Nephron progenitor cell (in vitro differentiated cells): Measurements from ENCODE around the gene FBXL14.

Source experiments
- DNase-seq: peaks from one replicate; pipeline ENCODE4 v3.0.0; 2021
- H3K27ac Mint-ChIP-seq: 2 replicates; pipeline ENCODE4 v1.8.0; 2021; ENCODE audit warnings: mild to moderate bottlenecking, moderate library complexity, mixed read lengths
- H3K27me3 Mint-ChIP-seq: 2 replicates; pipeline ENCODE4 v1.8.0; 2021; ENCODE audit warnings: mild to moderate bottlenecking, low read depth, mixed read lengths; ENCODE audit not compliant: poor library complexity
- H3K36me3 Mint-ChIP-seq: 2 replicates; pipeline ENCODE4 v1.8.0; 2021; ENCODE audit warnings: low read depth, mixed read lengths
- H3K4me1 Mint-ChIP-seq: 2 replicates; pipeline ENCODE4 v1.8.0; 2021; ENCODE audit warnings: mixed read lengths
- H3K4me3 Mint-ChIP-seq: 2 replicates; pipeline ENCODE4 v1.8.0; 2021; ENCODE audit warnings: mild to moderate bottlenecking, moderate library complexity, mixed read lengths
- H3K9me3 Mint-ChIP-seq: 2 replicates; pipeline ENCODE4 v1.8.0; 2021; ENCODE audit warnings: mild to moderate bottlenecking, moderate library complexity, mixed read lengths
- TF ChIP-seq, protein P1 (sequence below): fragments of 200-600 bp; sonication (generic); IDR thresholded peaks from 2 replicates; pipeline ENCODE4 v1.5.0; 2021; ENCODE audit warnings: antibody characterized with exemption

Gene FBXL14

DNA sequence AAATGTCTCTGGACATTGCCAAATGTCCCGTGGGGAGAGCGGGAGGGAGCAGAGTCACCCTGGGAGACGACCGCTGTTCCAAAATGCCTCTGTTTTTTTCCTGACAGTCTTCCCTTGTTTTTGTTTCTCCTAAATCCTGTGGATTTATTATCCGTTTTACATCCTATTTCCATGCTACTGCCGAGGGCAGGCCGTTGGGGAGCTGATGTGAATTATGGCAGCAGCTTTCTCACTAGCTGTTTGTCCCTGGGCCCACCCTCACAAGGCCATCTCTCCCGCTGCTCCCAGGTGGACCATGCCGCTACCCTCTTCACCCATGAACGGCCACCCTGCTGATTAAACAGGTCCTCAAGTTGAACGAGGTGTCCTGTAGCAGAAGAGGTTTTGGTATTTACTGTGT is 55.2 kb downstream of the FBXL14 start:
- TF ChIP-seq, protein P1, sequence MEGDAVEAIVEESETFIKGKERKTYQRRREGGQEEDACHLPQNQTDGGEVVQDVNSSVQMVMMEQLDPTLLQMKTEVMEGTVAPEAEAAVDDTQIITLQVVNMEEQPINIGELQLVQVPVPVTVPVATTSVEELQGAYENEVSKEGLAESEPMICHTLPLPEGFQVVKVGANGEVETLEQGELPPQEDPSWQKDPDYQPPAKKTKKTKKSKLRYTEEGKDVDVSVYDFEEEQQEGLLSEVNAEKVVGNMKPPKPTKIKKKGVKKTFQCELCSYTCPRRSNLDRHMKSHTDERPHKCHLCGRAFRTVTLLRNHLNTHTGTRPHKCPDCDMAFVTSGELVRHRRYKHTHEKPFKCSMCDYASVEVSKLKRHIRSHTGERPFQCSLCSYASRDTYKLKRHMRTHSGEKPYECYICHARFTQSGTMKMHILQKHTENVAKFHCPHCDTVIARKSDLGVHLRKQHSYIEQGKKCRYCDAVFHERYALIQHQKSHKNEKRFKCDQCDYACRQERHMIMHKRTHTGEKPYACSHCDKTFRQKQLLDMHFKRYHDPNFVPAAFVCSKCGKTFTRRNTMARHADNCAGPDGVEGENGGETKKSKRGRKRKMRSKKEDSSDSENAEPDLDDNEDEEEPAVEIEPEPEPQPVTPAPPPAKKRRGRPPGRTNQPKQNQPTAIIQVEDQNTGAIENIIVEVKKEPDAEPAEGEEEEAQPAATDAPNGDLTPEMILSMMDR = no peak
- H3K36me3 Mint-ChIP-seq = peaks cover 36% of the 10 kb centered on the region
- peaks cover 10% of the 10 kb centered on the region for H3K9me3 Mint-ChIP-seq
- peaks cover 49% of the 10 kb centered on the region for H3K4me1 Mint-ChIP-seq
- peak; percentile 41 for DNase-seq
- H3K4me3 Mint-ChIP-seq = peak overlapping the region; percentile 4
- peaks cover 46% of the 10 kb centered on the region for H3K27me3 Mint-ChIP-seq
- H3K27ac Mint-ChIP-seq = peak overlapping the region; percentile 67

DNA sequence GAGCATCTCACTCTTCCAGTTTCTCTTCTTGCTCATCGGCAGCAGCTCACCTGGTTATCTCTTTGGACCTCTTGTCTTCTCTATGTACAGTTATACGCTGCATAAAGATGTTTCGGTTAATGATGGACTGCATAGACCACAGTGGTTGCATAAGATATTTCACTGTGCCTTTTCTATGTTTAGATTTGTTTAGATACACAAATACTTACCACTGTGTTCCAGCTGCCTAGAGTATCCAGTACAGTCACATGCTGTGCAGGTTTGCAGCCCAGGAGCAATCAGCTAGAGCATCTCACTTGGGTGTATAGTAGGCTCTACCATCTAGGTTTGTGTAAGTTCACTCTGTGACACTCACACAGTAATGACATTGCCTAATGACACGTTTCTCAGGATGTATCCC is 57.6 kb downstream of the FBXL14 start:
- H3K36me3 Mint-ChIP-seq = peaks cover 27% of the 10 kb centered on the region
- peaks cover 68% of the 10 kb centered on the region for H3K4me1 Mint-ChIP-seq
- TF ChIP-seq, protein P1 = no peak
- no peak overlapping the region for H3K27ac Mint-ChIP-seq
- no peaks in the 10 kb centered on the region for H3K9me3 Mint-ChIP-seq
- peaks cover 57% of the 10 kb centered on the region for H3K27me3 Mint-ChIP-seq
- H3K4me3 Mint-ChIP-seq = no peak overlapping the region
- DNase-seq = no peak

DNA sequence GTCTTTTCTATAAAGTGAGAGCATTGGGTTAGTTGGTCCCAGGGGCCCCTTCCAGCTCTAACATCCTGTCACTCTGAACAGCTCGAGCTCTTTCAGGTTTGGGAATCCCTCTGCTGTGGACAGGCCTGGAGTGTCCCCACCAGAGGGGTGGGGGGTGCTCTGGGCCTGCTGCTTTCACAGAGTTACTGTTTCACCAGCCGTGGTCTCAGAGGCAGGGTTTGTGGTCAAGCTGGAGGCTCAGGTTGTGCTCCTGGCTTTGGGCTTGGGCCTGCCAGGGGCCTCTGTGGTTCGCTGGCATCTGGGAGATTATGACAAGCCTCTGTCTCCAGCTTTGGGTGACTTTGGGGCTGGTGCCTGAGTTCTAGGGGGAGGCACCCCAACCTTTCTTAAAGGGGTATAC is 59.6 kb downstream of the FBXL14 start:
- no peak overlapping the region for H3K27ac Mint-ChIP-seq
- no peaks in the 10 kb centered on the region for H3K9me3 Mint-ChIP-seq
- TF ChIP-seq, protein P1 = no peak
- peaks cover 55% of the 10 kb centered on the region for H3K4me1 Mint-ChIP-seq
- peaks cover 20% of the 10 kb centered on the region for H3K36me3 Mint-ChIP-seq
- DNase-seq = no peak
- no peak overlapping the region for H3K4me3 Mint-ChIP-seq
- H3K27me3 Mint-ChIP-seq = peaks cover 64% of the 10 kb centered on the region

DNA sequence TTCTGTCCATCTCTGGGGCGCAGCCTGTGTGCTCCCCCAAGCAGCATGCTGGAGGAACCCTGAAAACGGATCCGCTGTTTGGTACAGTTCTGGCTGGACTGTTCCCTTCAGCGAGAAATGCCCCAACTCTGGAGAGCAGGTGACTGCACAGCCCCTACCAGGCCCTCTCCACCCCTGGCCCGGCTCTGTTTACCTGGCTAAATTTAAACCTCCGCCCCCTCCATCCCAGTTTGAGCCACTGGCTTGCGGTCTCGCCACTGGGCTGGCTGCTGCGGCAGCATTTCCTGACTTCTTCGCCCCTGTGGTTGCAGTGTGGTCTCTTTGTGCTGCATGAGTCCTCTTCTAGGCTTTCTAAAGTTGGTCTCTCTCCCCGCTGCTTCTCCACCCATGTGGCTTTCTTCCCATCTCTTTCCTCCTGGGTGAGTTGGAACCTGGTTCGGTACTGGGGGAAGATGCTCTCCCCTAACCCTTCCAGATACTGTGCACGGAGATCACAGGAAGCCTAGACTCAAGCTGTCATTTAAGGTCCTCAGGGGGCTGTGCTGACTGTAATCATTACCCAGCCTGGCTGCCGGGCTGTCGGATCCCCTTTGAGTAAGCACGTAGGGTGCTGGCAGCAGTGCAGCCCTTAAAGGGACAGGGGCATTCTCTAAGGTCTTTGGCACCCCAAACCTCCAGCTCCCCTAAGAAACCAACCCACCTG is 60.6 kb downstream of the FBXL14 start:
- TF ChIP-seq, protein P1 = no peak
- no peaks in the 10 kb centered on the region for H3K9me3 Mint-ChIP-seq
- H3K4me3 Mint-ChIP-seq = peak overlapping the region; percentile 70
- no peak for DNase-seq
- H3K4me1 Mint-ChIP-seq = peaks cover 54% of the 10 kb centered on the region
- H3K27ac Mint-ChIP-seq = no peak overlapping the region
- peaks cover 67% of the 10 kb centered on the region for H3K27me3 Mint-ChIP-seq
- peaks cover 20% of the 10 kb centered on the region for H3K36me3 Mint-ChIP-seq

DNA sequence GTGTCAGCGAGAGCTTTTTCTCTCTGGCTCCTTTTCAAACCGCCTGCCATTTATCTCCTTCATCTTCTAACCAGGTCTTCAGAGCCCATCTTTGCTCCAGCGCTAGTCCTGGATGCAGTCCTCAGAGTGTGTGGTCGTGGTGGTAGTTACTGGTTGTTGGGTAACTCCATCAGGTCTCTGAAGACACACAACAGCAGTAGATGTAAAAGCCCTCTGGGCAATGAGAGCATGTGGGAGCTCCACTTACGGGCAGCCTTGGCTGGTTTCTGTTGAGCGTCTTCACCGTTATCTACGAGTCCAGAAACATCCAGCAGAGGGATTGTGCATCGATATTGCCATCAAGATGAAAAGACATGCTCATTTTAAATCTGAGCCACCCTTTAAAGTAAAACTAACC is 61.2 kb downstream of the FBXL14 start:
- Mint-ChIP-seq H3K9me3 (no peaks in the 10 kb centered on the region), H3K27ac (no peak overlapping the region), H3K4me1 (peaks cover 53% of the 10 kb centered on the region), H3K36me3 (peaks cover 20% of the 10 kb centered on the region), H3K27me3 (peaks cover 67% of the 10 kb centered on the region), H3K4me3 (peak overlapping the region; percentile 70)
- DNase-seq = no peak
- TF ChIP-seq, protein P1 = no peak
